A549 (cell line): ENCODE measurements around the gene POPDC2.

Experiments used
- EHMT2 ChIP-seq: fragments of 200-600 bp; sonication (generic); IDR thresholded peaks from 2 replicates; pipeline ENCODE4 v1.6.1; 2016; ENCODE audit warnings: antibody characterized with exemption, low read depth, mild to moderate bottlenecking, moderate library complexity
- EP300 ChIP-seq, 2 experiments: fragments of >200 bp; sonication (Bioruptor Twin); formaldehyde crosslinking; IDR thresholded peaks; 2 replicates in 1 of 2; 3 replicates in 1 of 2; pipeline ENCODE4 v1.6.1; 2016 to 2017
- JUN ChIP-seq, 2 experiments: fragments of >200 bp; sonication (Bioruptor Twin); formaldehyde crosslinking; IDR thresholded peaks; 2 replicates in 1 of 2; 3 replicates in 1 of 2; pipeline ENCODE4 v1.6.1; 2016 to 2017
- POLR2A ChIP-seq: IDR thresholded peaks from 2 replicates; pipeline ENCODE4 v1.6.1; 2012; ENCODE audit warnings: mild to moderate bottlenecking, low read length
- RCOR1 ChIP-seq: fragments of 150-350 bp; IDR thresholded peaks from 2 replicates; pipeline ENCODE4 v1.6.1; 2014; ENCODE audit warnings: antibody characterized with exemption, low read length, low read depth
- TF ChIP-seq, protein P1 (sequence below): fragments of >200 bp; sonication (Bioruptor Twin); formaldehyde crosslinking; IDR thresholded peaks from 3 replicates; pipeline ENCODE4 v1.5.1; 2016
- TF ChIP-seq, protein P2 (sequence below): fragments of 200-600 bp; sonication (generic); IDR thresholded peaks from 2 replicates; pipeline ENCODE4 v1.6.1; 2016; ENCODE audit warnings: antibody characterized with exemption, mild to moderate bottlenecking, moderate library complexity
- TF ChIP-seq, protein P3 (sequence below): fragments of >200 bp; sonication (Bioruptor Twin); formaldehyde crosslinking; IDR thresholded peaks from 3 replicates; pipeline ENCODE4 v1.6.1; 2016

DNA sequence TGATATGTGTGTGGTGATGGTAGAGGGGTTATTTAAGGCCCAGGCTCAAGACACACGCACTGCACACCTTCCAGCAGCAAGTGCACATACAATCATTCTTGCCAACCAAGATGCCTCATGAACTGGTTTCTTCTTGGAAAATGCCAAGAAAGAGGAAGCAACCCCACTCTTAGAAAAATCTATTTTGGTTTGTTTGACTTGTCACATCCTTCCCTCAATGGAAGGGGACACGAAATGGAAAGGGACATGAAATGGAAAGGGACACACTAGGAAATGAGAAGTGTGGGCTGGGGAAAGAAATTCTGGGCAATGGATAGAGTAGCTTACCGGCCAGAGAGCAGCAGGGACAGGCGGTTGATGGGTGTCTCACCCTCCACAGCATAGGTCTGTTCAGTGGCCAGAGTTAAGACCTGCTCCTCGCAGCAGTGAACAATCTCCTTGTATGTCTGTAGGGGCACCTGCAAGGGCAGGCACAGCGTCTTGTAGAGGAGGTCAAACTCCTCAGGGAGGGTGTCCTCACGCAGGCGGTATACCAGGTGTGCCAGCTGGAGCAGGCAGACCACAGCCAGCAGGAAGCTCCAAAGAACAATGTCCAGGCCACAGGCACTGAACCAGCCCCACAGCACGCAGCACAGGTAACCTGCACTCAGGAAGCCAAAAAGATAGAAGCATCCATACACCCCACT is 640 bp downstream of the POPDC2 start:
- TF ChIP-seq, protein P1, sequence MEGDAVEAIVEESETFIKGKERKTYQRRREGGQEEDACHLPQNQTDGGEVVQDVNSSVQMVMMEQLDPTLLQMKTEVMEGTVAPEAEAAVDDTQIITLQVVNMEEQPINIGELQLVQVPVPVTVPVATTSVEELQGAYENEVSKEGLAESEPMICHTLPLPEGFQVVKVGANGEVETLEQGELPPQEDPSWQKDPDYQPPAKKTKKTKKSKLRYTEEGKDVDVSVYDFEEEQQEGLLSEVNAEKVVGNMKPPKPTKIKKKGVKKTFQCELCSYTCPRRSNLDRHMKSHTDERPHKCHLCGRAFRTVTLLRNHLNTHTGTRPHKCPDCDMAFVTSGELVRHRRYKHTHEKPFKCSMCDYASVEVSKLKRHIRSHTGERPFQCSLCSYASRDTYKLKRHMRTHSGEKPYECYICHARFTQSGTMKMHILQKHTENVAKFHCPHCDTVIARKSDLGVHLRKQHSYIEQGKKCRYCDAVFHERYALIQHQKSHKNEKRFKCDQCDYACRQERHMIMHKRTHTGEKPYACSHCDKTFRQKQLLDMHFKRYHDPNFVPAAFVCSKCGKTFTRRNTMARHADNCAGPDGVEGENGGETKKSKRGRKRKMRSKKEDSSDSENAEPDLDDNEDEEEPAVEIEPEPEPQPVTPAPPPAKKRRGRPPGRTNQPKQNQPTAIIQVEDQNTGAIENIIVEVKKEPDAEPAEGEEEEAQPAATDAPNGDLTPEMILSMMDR: no peak
- TF ChIP-seq JUN (IDR thresholded peaks at IDR 0.05): no peak
- TF ChIP-seq, protein P2, sequence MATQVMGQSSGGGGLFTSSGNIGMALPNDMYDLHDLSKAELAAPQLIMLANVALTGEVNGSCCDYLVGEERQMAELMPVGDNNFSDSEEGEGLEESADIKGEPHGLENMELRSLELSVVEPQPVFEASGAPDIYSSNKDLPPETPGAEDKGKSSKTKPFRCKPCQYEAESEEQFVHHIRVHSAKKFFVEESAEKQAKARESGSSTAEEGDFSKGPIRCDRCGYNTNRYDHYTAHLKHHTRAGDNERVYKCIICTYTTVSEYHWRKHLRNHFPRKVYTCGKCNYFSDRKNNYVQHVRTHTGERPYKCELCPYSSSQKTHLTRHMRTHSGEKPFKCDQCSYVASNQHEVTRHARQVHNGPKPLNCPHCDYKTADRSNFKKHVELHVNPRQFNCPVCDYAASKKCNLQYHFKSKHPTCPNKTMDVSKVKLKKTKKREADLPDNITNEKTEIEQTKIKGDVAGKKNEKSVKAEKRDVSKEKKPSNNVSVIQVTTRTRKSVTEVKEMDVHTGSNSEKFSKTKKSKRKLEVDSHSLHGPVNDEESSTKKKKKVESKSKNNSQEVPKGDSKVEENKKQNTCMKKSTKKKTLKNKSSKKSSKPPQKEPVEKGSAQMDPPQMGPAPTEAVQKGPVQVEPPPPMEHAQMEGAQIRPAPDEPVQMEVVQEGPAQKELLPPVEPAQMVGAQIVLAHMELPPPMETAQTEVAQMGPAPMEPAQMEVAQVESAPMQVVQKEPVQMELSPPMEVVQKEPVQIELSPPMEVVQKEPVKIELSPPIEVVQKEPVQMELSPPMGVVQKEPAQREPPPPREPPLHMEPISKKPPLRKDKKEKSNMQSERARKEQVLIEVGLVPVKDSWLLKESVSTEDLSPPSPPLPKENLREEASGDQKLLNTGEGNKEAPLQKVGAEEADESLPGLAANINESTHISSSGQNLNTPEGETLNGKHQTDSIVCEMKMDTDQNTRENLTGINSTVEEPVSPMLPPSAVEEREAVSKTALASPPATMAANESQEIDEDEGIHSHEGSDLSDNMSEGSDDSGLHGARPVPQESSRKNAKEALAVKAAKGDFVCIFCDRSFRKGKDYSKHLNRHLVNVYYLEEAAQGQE: no peak
- TF ChIP-seq RCOR1: no peak
- TF ChIP-seq POLR2A: no peak
- TF ChIP-seq EHMT2: no peak
- no peak for TF ChIP-seq EP300 (IDR thresholded peaks at IDR 0.05)
- TF ChIP-seq, protein P3, sequence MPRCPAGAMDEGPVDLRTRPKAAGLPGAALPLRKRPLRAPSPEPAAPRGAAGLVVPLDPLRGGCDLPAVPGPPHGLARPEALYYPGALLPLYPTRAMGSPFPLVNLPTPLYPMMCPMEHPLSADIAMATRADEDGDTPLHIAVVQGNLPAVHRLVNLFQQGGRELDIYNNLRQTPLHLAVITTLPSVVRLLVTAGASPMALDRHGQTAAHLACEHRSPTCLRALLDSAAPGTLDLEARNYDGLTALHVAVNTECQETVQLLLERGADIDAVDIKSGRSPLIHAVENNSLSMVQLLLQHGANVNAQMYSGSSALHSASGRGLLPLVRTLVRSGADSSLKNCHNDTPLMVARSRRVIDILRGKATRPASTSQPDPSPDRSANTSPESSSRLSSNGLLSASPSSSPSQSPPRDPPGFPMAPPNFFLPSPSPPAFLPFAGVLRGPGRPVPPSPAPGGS: no peak
